Naive thymus-derived CD4-positive, alpha-beta T cell (primary cell): ENCODE results near the gene ZC3H12C. TPM values are rescaled to one million over a fixed set of nuclear protein-coding genes. Genes with fewer than 3 reads are reported as not detected.
"Not testable (repeated sequence)": the region's sequence is repeated elsewhere in the genome, so short reads cannot be mapped to it uniquely, and the experiment has no call there.

Source experiments
- ATAC-seq: fragments of 150-1000 bp; cut with Tn5 transposase; 2 replicates; pipeline ENCODE4 v1.10.0; 2021; ENCODE audit warnings: mild to moderate bottlenecking, moderate library complexity
- CTCF ChIA-PET: fragments of 350-600 bp; sonication (Branson Sonifier 250); formaldehyde crosslinking; loops from one replicate; lab custom pipeline; 2021; ENCODE audit warnings: antibody characterized with exemption; lab: Charles Lee
- POLR2A ChIA-PET: fragments of 350-600 bp; sonication (Branson Sonifier 250); formaldehyde crosslinking; loops from one replicate; lab custom pipeline; 2021; ENCODE audit warnings: antibody characterized with exemption, inconsistent platforms; lab: Charles Lee
- DNase-seq, 9 donors: peaks; one replicate each; pipeline versions ENCODE4 v3.0.0 to v3.0.0-alpha.2; 2020 to 2022; ENCODE audit warnings: mixed read lengths in 1 of 9
- H3K27ac ChIP-seq: one replicate; pipeline ENCODE4 v1.7.0; 2013; ENCODE audit warnings: mild to moderate bottlenecking, low read depth, low read length, moderate library complexity
- H3K27me3 ChIP-seq, 2 donors: one replicate each; pipeline ENCODE4 v1.7.0; 2013; ENCODE audit warnings: low read length in 2 of 2, mild to moderate bottlenecking in 2 of 2, moderate library complexity in 2 of 2; ENCODE audit not compliant: control insufficient read depth in 2 of 2, insufficient read depth in 2 of 2
- H3K36me3 ChIP-seq, 3 experiments: 1 replicate in 2 of 3; 2 replicates in 1 of 3; pipeline ENCODE4 v1.7.0; 2013; ENCODE audit warnings: low read length in 3 of 3, mild to moderate bottlenecking in 3 of 3, moderate library complexity in 1 of 3; ENCODE audit not compliant: insufficient read depth in 3 of 3, control insufficient read depth in 2 of 3
- H3K4me1 ChIP-seq, 2 donors: one replicate each; pipeline ENCODE4 v1.7.0; 2013; ENCODE audit warnings: low read length in 2 of 2, mild to moderate bottlenecking in 2 of 2, moderate library complexity in 1 of 2; ENCODE audit not compliant: control insufficient read depth in 2 of 2, insufficient read depth in 2 of 2
- H3K4me3 ChIP-seq: 2 replicates; pipeline ENCODE4 v1.7.0; 2013; ENCODE audit warnings: mild to moderate bottlenecking, low read length
- H3K9me3 ChIP-seq, 3 experiments: 1 replicate in 2 of 3; 2 replicates in 1 of 3; pipeline ENCODE4 v1.7.0; 2013; ENCODE audit warnings: low read length in 3 of 3; ENCODE audit not compliant: control insufficient read depth in 2 of 3
- H3K27ac Mint-ChIP-seq, 9 donors: one replicate each; pipeline ENCODE4 v1.8.0; 2020 to 2022; ENCODE audit warnings: mixed read lengths in 9 of 9, mild to moderate bottlenecking in 8 of 9, moderate library complexity in 5 of 9, inconsistent platforms in 2 of 9
- H3K27me3 Mint-ChIP-seq, 5 donors: one replicate each; pipeline ENCODE4 v1.8.0; 2021 to 2022; ENCODE audit warnings: mixed read lengths in 5 of 5, mild to moderate bottlenecking in 1 of 5
- H3K36me3 Mint-ChIP-seq, 5 donors: one replicate each; pipeline ENCODE4 v1.8.0; 2020 to 2022; ENCODE audit warnings: mixed read lengths in 5 of 5, mild to moderate bottlenecking in 3 of 5, inconsistent platforms in 1 of 5
- H3K4me1 Mint-ChIP-seq, 7 donors: one replicate each; pipeline ENCODE4 v1.8.0; 2020 to 2022; ENCODE audit warnings: mixed read lengths in 7 of 7, mild to moderate bottlenecking in 3 of 7, inconsistent platforms in 1 of 7
- H3K4me3 Mint-ChIP-seq, 10 donors: one replicate each; pipeline ENCODE4 v1.8.0; 2020 to 2022; ENCODE audit warnings: mild to moderate bottlenecking in 10 of 10, mixed read lengths in 10 of 10, moderate library complexity in 6 of 10, inconsistent platforms in 2 of 10
- H3K9me3 Mint-ChIP-seq, 11 donors: one replicate each; pipeline ENCODE4 v1.8.0; 2020 to 2022; ENCODE audit warnings: mixed read lengths in 11 of 11, mild to moderate bottlenecking in 4 of 11, inconsistent platforms in 1 of 11, moderate library complexity in 1 of 11
- intact Hi-C, 2 donors: fragments of 100-400 bp; cut with micrococcal nuclease; formaldehyde crosslinking; loops; one replicate each; pipeline ENCODE4 v1.15.1; 2023
- polyA plus RNA-seq, 2 donors: library from polyadenylated mRNA; unstranded; fragments of 300-500 nt; fragmentation: Illumina TruSeq; gene quantifications; one replicate each; pipeline ENCODE4 v1.2.3, GENCODE V29; 2021
- total RNA-seq, 6 experiments: library from RNA in 5 of 6; stranded (reverse) in 5 of 6; gene quantifications; 1 replicate in 5 of 6; 2 replicates in 1 of 6; pipeline ENCODE4 v1.2.3 and lab custom pipeline; 2021 to 2026

Gene ZC3H12C
- total and polyA plus RNA-seq, 7 experiments from 2014 or later, result 0.19 to 2.5 (median 0.35) TPM; not detected in 2

- Histone ChIP-seq H3K4me3 (no peak overlapping the region), H3K27ac (no peak overlapping the region), H3K9me3 (no peaks in the 10 kb centered on the region), H3K27me3 (no peaks in the 10 kb centered on the region), H3K36me3 (no peaks in the 10 kb centered on the region), H3K4me1 (no peaks in the 10 kb centered on the region)
- ChIA-PET POLR2A (no interaction called here), CTCF (interaction anchor here (0.6 to 5.6 kb wide), 5 partner anchors 169 to 1244 kb away, joined by 3 to 72 read pairs (median 4); partner anchors contain the start of gene FDX1)
- Mint-ChIP-seq H3K27me3 (peaks cover 0 to 9% (median 2%) of the 10 kb centered on the region in 5 donors), H3K36me3 (no peaks in the 10 kb centered on the region), H3K4me3 (no peak overlapping the region), H3K27ac (no peak overlapping the region), H3K9me3 (no peaks in the 10 kb centered on the region), H3K4me1 (peaks cover 0 to 4% (median 0%) of the 10 kb centered on the region in 7 donors)
- DNase-seq (no peak), ATAC-seq (no peak)
- intact Hi-C loops, result no loop called here
These were observed 106.2 kb downstream of the ZC3H12C start for GRCh38 chr11:110199184-110199981.

GRCh38 chr11:110200241-110200640 lies 107.0 kb downstream of the ZC3H12C start:
- DNase-seq, result no peak
- intact Hi-C loops, result loop anchor here (5.0 kb wide), 2 partner anchors 47 to 97 kb away; partner anchors contain the start of gene RDX (in 2 of the 2)
- Histone ChIP-seq H3K36me3 (no peaks in the 10 kb centered on the region), H3K27me3 (no peaks in the 10 kb centered on the region), H3K4me3 (no peak overlapping the region), H3K9me3 (no peaks in the 10 kb centered on the region), H3K27ac (no peak overlapping the region), H3K4me1 (no peaks in the 10 kb centered on the region)
- ATAC-seq, result no peak
- no peaks in the 10 kb centered on the region for H3K36me3 Mint-ChIP-seq
- POLR2A ChIA-PET, result no interaction called here
- H3K4me1 Mint-ChIP-seq, result peaks cover 0 to 4% (median 0%) of the 10 kb centered on the region in 7 donors
- H3K27ac Mint-ChIP-seq, result no peak overlapping the region
- no peaks in the 10 kb centered on the region for H3K9me3 Mint-ChIP-seq
- H3K4me3 Mint-ChIP-seq, result no peak overlapping the region
- peaks cover 0 to 9% (median under 1%) of the 10 kb centered on the region in 5 donors for H3K27me3 Mint-ChIP-seq
- CTCF ChIA-PET, result interaction anchor here (0.7 to 5.6 kb wide), 9 partner anchors 22 to 1030 kb away, joined by 3 to 72 read pairs (median 5); partner anchors contain the start of gene FDX1

- H3K36me3 ChIP-seq, result no peaks in the 10 kb centered on the region
- H3K27me3 ChIP-seq, result no peaks in the 10 kb centered on the region
- intact Hi-C loops, result loop anchor here (1.0 to 5.0 kb wide), 9 partner anchors 46 to 1245 kb away; partner anchors contain the start of genes RDX (in 2 of the 2) and FDX1 (in 1 of the 2)
- no peaks in the 10 kb centered on the region for H3K36me3 Mint-ChIP-seq
- ATAC-seq, result no peak
- no peak overlapping the region for H3K4me3 Mint-ChIP-seq
- no peak overlapping the region for H3K27ac ChIP-seq
- H3K9me3 Mint-ChIP-seq, result no peaks in the 10 kb centered on the region
- no peaks in the 10 kb centered on the region for H3K4me1 ChIP-seq
- H3K27ac Mint-ChIP-seq, result no peak overlapping the region
- H3K27me3 Mint-ChIP-seq, result peaks cover 0 to 9% (median 0%) of the 10 kb centered on the region in 5 donors
- no peaks in the 10 kb centered on the region for H3K9me3 ChIP-seq
- peaks cover 0 to 4% (median 0%) of the 10 kb centered on the region in 7 donors for H3K4me1 Mint-ChIP-seq
- ChIA-PET CTCF (interaction anchor here (0.6 to 5.6 kb wide), 16 partner anchors 10 to 1671 kb away, joined by 3 to 72 read pairs (median 4); partner anchors contain the start of gene FDX1), POLR2A (no interaction called here)
- H3K4me3 ChIP-seq, result no peak overlapping the region
- DNase-seq, result no peak
These were observed 107.6 kb downstream of the ZC3H12C start for GRCh38 chr11:110200836-110201235.

GRCh38 chr11:110207123-110207522 lies 113.9 kb downstream of the ZC3H12C start:
- peaks cover 0 to 7% (median 0%) of the 10 kb centered on the region in 5 donors for H3K36me3 Mint-ChIP-seq
- H3K4me3 ChIP-seq, result no peak overlapping the region
- H3K4me1 ChIP-seq, result no peaks in the 10 kb centered on the region
- no peak for DNase-seq
- H3K4me3 Mint-ChIP-seq, result no peak overlapping the region
- no peaks in the 10 kb centered on the region for H3K9me3 ChIP-seq
- POLR2A ChIA-PET, result no interaction called here
- peaks cover 0 to 17% (median 7%) of the 10 kb centered on the region in 5 donors for H3K27me3 Mint-ChIP-seq
- H3K36me3 ChIP-seq, result no peaks in the 10 kb centered on the region
- peak overlapping the region in 1 of 9 donors; percentile 22 for H3K27ac Mint-ChIP-seq
- CTCF ChIA-PET, result interaction anchor here (0.7 kb wide), 1 partner anchor 43 kb away, joined by 4 read pairs; no protein-coding TSS in a partner anchor
- H3K27me3 ChIP-seq, result no peaks in the 10 kb centered on the region
- H3K27ac ChIP-seq, result no peak overlapping the region
- peaks cover 0 to 16% (median 4%) of the 10 kb centered on the region in 7 donors for H3K4me1 Mint-ChIP-seq
- intact Hi-C loops, result no loop called here
- peaks cover 0 to 2% (median 0%) of the 10 kb centered on the region in 11 donors for H3K9me3 Mint-ChIP-seq
- ATAC-seq, result no peak

GRCh38 chr11:110208678-110209312 lies 115.6 kb downstream of the ZC3H12C start:
- H3K27ac Mint-ChIP-seq, result peak overlapping the region in 6 of 9 donors; percentile 42 to 81 (median 63)
- intact Hi-C loops, H3K27me3 ChIP-seq, H3K4me3 ChIP-seq, CTCF ChIA-PET, POLR2A ChIA-PET, H3K36me3 ChIP-seq, H3K27ac ChIP-seq, H3K36me3 Mint-ChIP-seq, H3K4me1 ChIP-seq, H3K9me3 ChIP-seq, ATAC-seq, H3K9me3 Mint-ChIP-seq: not testable (repeated sequence)
- peak in 4 of 9 donors; percentile 25 to 34 (median 30) for DNase-seq
- peaks cover 0 to 10% (median 7%) of the 10 kb centered on the region in 5 donors for H3K27me3 Mint-ChIP-seq
- peak overlapping the region in 9 of 10 donors; percentile 66 to 87 (median 80) for H3K4me3 Mint-ChIP-seq
- H3K4me1 Mint-ChIP-seq, result peaks cover 0 to 16% (median 4%) of the 10 kb centered on the region in 7 donors

- peak in 6 of 9 donors; percentile 13 to 52 (median 29) for DNase-seq
- ATAC-seq, result not testable (repeated sequence)
These were observed 116.1 kb downstream of the ZC3H12C start for GRCh38 chr11:110209313-110209694.

More at GRCh38 chr11:110209313-110209694, 116.1 kb downstream of the ZC3H12C start:
- H3K27ac Mint-ChIP-seq, result peak overlapping the region in 2 of 9 donors; percentile 63 to 81
- peaks cover 0 to 16% (median 4%) of the 10 kb centered on the region in 7 donors for H3K4me1 Mint-ChIP-seq
- H3K9me3 Mint-ChIP-seq, intact Hi-C loops, H3K4me3 ChIP-seq, H3K27me3 ChIP-seq, H3K4me1 ChIP-seq, H3K9me3 ChIP-seq, H3K36me3 Mint-ChIP-seq, CTCF ChIA-PET, POLR2A ChIA-PET, H3K27ac ChIP-seq, H3K36me3 ChIP-seq: not testable (repeated sequence)
- peaks cover 0 to 10% (median 7%) of the 10 kb centered on the region in 5 donors for H3K27me3 Mint-ChIP-seq
- peak overlapping the region in 9 of 10 donors; percentile 66 to 87 (median 80) for H3K4me3 Mint-ChIP-seq
